Nephron (organoid): Measurements from ENCODE around the gene C1orf94.

Experiments
- H3K27ac Mint-ChIP-seq, 3 experiments: 2 replicates each; pipeline ENCODE4 v1.8.0; 2020; ENCODE audit warnings: mixed read lengths in 3 of 3, mild to moderate bottlenecking in 2 of 3, moderate library complexity in 1 of 3
- H3K27me3 Mint-ChIP-seq: 2 replicates; pipeline ENCODE4 v1.8.0; 2021; ENCODE audit warnings: low read depth, mild to moderate bottlenecking, moderate library complexity, mixed read lengths
- H3K36me3 Mint-ChIP-seq: 2 replicates; pipeline ENCODE4 v1.8.0; 2020; ENCODE audit warnings: low read depth, mixed read lengths
- H3K4me1 Mint-ChIP-seq: 2 replicates; pipeline ENCODE4 v1.8.0; 2020; ENCODE audit warnings: mixed read lengths
- H3K4me3 Mint-ChIP-seq, 3 experiments: 2 replicates each; pipeline ENCODE4 v1.8.0; 2020; ENCODE audit warnings: mild to moderate bottlenecking in 3 of 3, mixed read lengths in 3 of 3, moderate library complexity in 2 of 3
- H3K9me3 Mint-ChIP-seq: 2 replicates; pipeline ENCODE4 v1.8.0; 2020; ENCODE audit warnings: mixed read lengths
- CTCF ChIP-seq, 3 experiments: fragments of 200-600 bp; sonication (generic); IDR thresholded peaks; one replicate each; pipeline ENCODE4 v1.5.0; 2021; ENCODE audit warnings: antibody characterized with exemption in 3 of 3; ENCODE audit not compliant: unreplicated experiment in 3 of 3

The C1orf94 gene, protein sequence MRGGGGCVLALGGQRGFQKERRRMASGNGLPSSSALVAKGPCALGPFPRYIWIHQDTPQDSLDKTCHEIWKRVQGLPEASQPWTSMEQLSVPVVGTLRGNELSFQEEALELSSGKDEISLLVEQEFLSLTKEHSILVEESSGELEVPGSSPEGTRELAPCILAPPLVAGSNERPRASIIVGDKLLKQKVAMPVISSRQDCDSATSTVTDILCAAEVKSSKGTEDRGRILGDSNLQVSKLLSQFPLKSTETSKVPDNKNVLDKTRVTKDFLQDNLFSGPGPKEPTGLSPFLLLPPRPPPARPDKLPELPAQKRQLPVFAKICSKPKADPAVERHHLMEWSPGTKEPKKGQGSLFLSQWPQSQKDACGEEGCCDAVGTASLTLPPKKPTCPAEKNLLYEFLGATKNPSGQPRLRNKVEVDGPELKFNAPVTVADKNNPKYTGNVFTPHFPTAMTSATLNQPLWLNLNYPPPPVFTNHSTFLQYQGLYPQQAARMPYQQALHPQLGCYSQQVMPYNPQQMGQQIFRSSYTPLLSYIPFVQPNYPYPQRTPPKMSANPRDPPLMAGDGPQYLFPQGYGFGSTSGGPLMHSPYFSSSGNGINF

DNA sequence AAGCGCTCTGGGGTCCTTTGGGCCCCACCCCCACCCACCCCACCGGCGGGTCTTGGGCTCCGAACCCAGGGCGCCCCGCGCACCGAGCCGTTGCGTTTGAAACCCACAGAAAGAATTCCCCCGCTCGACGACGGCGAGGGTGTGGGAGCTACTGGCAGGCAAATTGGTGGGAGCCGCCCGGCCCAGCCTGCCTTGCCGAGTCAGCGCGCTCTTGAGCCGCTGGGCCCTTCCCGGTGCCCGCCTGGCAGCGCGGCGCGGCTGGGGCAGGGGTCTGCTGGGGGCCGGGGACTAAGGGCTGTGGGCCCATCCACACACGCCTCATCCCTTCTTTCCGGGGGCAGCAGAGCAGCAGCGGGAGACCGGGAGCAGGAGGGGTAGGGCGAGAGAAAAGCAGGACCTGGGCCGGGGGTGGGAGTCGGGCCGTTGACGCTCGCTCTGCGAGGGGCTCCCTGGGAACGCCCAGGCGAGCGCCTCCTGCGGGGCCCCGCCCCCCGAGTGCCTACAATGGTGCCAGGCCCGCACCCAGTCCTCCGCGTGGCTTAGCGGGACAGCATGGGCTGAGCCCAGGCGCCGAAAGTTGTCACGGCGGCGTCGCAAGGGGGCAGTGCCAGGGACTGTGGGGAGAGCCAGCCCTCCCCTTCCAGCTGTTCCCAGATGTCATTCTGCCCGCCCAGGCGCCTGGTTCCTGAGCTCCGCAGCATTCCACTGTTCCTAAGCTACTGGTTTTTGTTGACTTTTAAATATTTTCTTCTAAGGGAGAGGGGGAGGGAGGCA is at the start of gene C1orf94:
TSS of gene C1orf94 (plus strand) at position 78 of the 774 bp plus-strand sequence. CDS start 883 bp downstream, outside the sequence.
- no peak within 1 kb of the TSS for H3K27ac Mint-ChIP-seq
- peaks cover 77% of the 10 kb centered on the region for H3K27me3 Mint-ChIP-seq
- no peak within 1 kb of the TSS for H3K4me3 Mint-ChIP-seq
- no peaks in the 10 kb centered on the region for H3K36me3 Mint-ChIP-seq
- H3K4me1 Mint-ChIP-seq = no peaks in the 10 kb centered on the region
- H3K9me3 Mint-ChIP-seq = peaks cover 3% of the 10 kb centered on the region
- TF ChIP-seq CTCF (IDR thresholded peaks at IDR 0.05; ENCODE audit: unreplicated experiment in 3 of 3) = no peak

DNA sequence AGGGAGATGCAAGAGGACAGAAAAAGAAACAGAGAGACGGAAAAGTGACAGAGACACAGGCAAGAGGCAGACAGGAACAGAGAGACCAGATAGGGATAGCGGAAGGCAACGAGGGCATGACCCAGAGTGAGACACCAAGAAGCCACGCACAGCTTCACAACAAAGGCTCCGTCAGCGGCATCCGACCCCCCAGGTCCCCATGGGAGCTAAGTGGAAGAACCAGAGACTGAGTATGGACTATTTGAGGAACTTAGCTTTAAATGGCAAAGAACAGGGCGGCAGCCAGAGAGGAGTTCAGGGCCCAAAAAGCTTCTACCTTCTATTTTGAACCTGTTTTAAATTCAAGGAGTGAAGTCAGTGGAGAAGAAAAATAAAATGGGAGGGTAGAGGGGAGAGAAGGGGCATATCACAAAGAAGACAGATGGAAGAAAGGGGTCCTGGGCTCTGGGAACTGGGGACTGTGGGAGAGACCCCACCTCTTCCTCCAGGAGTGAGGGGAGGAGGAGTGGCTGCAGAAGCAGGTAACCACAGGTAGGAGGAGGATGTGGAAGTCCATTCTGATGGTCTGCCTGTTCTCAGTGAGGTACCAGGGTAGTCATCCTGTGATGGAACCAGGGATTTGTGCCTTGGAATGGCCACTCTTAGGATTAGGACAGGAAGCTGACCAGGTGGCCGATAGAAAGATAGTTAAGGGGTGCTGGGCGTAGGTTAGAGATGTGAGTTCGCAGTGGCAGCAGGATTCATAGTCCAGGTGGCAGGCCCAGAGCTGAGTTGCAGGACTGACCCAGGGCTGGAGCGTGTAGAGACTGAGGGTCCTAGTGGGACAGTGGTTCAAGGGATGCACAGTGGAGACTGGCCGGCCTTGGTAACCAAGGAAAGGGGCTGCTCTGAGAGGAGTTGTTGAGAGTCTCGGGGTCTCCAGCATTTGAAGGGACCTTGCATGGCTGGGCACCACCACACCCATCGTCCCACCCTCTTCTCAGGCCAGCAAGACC is 49.4 kb upstream of the C1orf94 start:
- H3K9me3 Mint-ChIP-seq = no peaks in the 10 kb centered on the region
- TF ChIP-seq CTCF (IDR thresholded peaks at IDR 0.05; ENCODE audit: unreplicated experiment in 3 of 3) = no peak
- peaks cover 17% of the 10 kb centered on the region for H3K27me3 Mint-ChIP-seq
- H3K27ac Mint-ChIP-seq = no peak overlapping the region
- H3K4me1 Mint-ChIP-seq = no peaks in the 10 kb centered on the region
- no peak overlapping the region for H3K4me3 Mint-ChIP-seq
- H3K36me3 Mint-ChIP-seq = no peaks in the 10 kb centered on the region

DNA sequence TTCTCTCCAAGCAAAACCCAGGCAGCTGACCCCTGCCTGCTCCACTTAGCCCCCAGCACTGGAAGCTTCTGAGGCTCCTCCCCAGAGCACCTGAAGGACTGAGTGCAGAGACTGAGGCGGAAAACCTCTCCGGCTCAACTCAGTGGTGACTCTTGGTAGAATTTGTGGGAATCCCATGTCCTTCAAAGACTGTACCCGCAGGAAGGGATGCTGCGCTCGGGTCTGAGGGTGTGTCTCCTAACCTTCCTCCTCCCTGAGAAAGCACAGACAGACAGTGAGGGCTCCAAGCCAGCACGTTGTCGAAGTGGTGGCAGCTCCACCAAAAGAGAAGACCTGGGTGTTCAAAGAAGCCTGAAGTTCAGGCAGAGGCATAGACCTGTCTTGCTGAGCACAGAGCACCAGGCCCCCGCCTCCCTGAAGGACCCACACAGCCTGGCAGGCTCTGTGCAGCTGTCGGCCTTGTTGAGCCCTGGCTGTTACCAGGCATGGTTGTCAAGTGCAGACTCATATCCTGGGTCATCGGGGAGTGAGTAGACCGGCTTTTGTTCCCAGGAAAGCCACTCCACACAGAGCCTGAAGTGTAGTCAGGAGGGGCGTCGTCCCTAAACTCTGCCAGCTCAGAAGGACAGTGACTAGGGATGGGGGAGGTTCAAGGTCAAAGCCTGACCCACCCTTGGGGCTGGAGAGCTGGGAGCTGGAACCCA is 48.4 kb upstream of the C1orf94 start:
- TF ChIP-seq CTCF (IDR thresholded peaks at IDR 0.05; ENCODE audit: unreplicated experiment in 3 of 3) = no peak
- Mint-ChIP-seq H3K27me3 (peaks cover 17% of the 10 kb centered on the region), H3K9me3 (no peaks in the 10 kb centered on the region), H3K4me1 (no peaks in the 10 kb centered on the region), H3K36me3 (no peaks in the 10 kb centered on the region), H3K27ac (no peak overlapping the region), H3K4me3 (no peak overlapping the region)

DNA sequence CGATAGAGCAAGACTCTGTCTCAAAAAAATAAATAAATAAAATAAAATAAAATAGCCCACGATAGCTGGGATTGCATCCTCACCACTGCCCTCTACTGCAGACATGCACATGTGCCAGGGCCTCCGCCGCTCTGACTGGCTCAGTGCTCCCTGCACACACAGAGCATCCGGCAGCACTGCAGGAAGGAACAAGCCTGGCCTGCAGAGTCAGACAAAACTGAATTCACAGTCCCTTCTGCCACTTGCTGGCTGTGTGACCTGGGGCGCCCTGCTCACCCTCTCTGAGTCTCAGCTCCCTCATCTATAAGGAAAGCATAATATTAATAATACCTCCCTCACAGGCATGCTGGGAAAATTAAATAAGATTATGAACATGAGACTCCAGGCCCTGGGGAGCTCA is 47.1 kb upstream of the C1orf94 start:
- no peaks in the 10 kb centered on the region for H3K9me3 Mint-ChIP-seq
- peaks cover 17% of the 10 kb centered on the region for H3K27me3 Mint-ChIP-seq
- no peaks in the 10 kb centered on the region for H3K36me3 Mint-ChIP-seq
- TF ChIP-seq CTCF (IDR thresholded peaks at IDR 0.05; ENCODE audit: unreplicated experiment in 3 of 3) = no peak
- H3K4me1 Mint-ChIP-seq = no peaks in the 10 kb centered on the region
- no peak overlapping the region for H3K4me3 Mint-ChIP-seq
- H3K27ac Mint-ChIP-seq = no peak overlapping the region

- Mint-ChIP-seq H3K4me1 (no peaks in the 10 kb centered on the region), H3K9me3 (no peaks in the 10 kb centered on the region), H3K4me3 (no peak overlapping the region), H3K27ac (no peak overlapping the region), H3K27me3 (peaks cover 17% of the 10 kb centered on the region), H3K36me3 (no peaks in the 10 kb centered on the region)
- no peak for TF ChIP-seq CTCF (IDR thresholded peaks at IDR 0.05; ENCODE audit: unreplicated experiment in 3 of 3)
Observed at GRCh38 chr1:34130306-34130705, 46.4 kb upstream of the C1orf94 start.
